Stimulated activated CD4-positive, alpha-beta T cell treated with anti-CD3 and anti-CD28 coated beads, Interleukin-15, amount 100 ng/mL, for 24 hours (primary cell): ENCODE results near the gene CCDC149.

Experiments
- DNase-seq: peaks from one replicate; pipeline ENCODE4 v3.0.0-alpha.2; 2020

The CCDC149 gene

GRCh38 chr4:24837781-24838180 is 75.1 kb downstream of the CCDC149 start:
- DNase-seq = no peak

- no peak for DNase-seq
Measured at GRCh38 chr4:24837336-24837735, 75.5 kb downstream of the CCDC149 start.

- no peak for DNase-seq
Measured at GRCh38 chr4:24836661-24837242, 76.1 kb downstream of the CCDC149 start.

- no peak for DNase-seq
Measured at GRCh38 chr4:24835696-24836095, 77.1 kb downstream of the CCDC149 start.

- DNase-seq = no peak
Measured at GRCh38 chr4:24831637-24832036, 81.2 kb downstream of the CCDC149 start.

- no peak for DNase-seq
Measured at GRCh38 chr4:24824720-24825119, 88.1 kb downstream of the CCDC149 start.

- DNase-seq = no peak
Measured at GRCh38 chr4:24820541-24820940, 92.3 kb downstream of the CCDC149 start.

- no peak for DNase-seq
Measured at GRCh38 chr4:24816797-24817196, 96.0 kb downstream of the CCDC149 start.

GRCh38 chr4:24813732-24814131 is 99.1 kb downstream of the CCDC149 start:
- DNase-seq = no peak

GRCh38 chr4:24810871-24811631 is 101.8 kb downstream of the CCDC149 start:
- no peak for DNase-seq

- DNase-seq = no peak
Measured at GRCh38 chr4:24809815-24810405, 102.9 kb downstream of the CCDC149 start.

GRCh38 chr4:24809376-24809775 is 103.5 kb downstream of the CCDC149 start:
- no peak for DNase-seq

- no peak for DNase-seq
Measured at GRCh38 chr4:24808955-24809354, 103.9 kb downstream of the CCDC149 start.

GRCh38 chr4:24808261-24808660 is 104.6 kb downstream of the CCDC149 start:
- no peak for DNase-seq

- no peak for DNase-seq
Measured at GRCh38 chr4:24807611-24808010, 105.2 kb downstream of the CCDC149 start.

GRCh38 chr4:24806206-24806990 is 106.4 kb downstream of the CCDC149 start:
- DNase-seq = no peak

- DNase-seq = no peak
Measured at GRCh38 chr4:24805566-24805965, 107.3 kb downstream of the CCDC149 start.

GRCh38 chr4:24805067-24805466 is 107.8 kb downstream of the CCDC149 start:
- DNase-seq = no peak

GRCh38 chr4:24802648-24803047 is 110.2 kb downstream of the CCDC149 start:
- DNase-seq = no peak

GRCh38 chr4:24801136-24801855 is 111.5 kb downstream of the CCDC149 start:
- DNase-seq = no peak

- DNase-seq = no peak
Measured at GRCh38 chr4:24800325-24800895, 112.4 kb downstream of the CCDC149 start.

GRCh38 chr4:24799544-24800324 is 113.1 kb downstream of the CCDC149 start:
- no peak for DNase-seq
